Panc1 (cell line): Measurements from ENCODE around the gene CYP4B1. TPM values are rescaled to one million over a fixed set of nuclear protein-coding genes. Genes with fewer than 3 reads are reported as not detected.

Source experiments
- ATAC-seq: fragments of 200-7000 bp; cut with Tn5 transposase; 2 replicates; pipeline ENCODE4 v1.9.1; 2020; ENCODE audit warnings: mild to moderate bottlenecking, moderate library complexity
- BruUV-seq: library from RNA; stranded (reverse); fragments of 400-500 nt; replicated peaks from 2 replicates; lab custom pipeline; 2021; lab: Mats Ljungman, UMichigan
- CTCF ChIA-PET: fragments of 300-600 bp; sonication (Branson Sonifier 250); formaldehyde crosslinking; loops from one replicate; lab custom pipeline; 2022; ENCODE audit warnings: antibody characterized with exemption; lab: Charles Lee
- POLR2A ChIA-PET: fragments of 300-600 bp; sonication (Branson Sonifier 250); formaldehyde crosslinking; loops from one replicate; lab custom pipeline; 2022; ENCODE audit warnings: antibody characterized with exemption; lab: Charles Lee
- DNase-seq: peaks from one replicate; pipeline ENCODE4 v3.0.0-alpha.2; 2010; ENCODE audit warnings: low read depth, low spot score
- H3K27ac ChIP-seq: 2 replicates; pipeline ENCODE4 v1.5.1; 2011; ENCODE audit warnings: mild to moderate bottlenecking, low read length, inconsistent platforms
- H3K27me3 ChIP-seq: fragments of 200-500 bp; sonication (Bioruptor generic); 2 replicates; pipeline ENCODE4 v1.6.0; 2014; ENCODE audit warnings: low read length, inconsistent platforms; ENCODE audit not compliant: control insufficient read depth, insufficient read depth
- H3K36me3 ChIP-seq: fragments of 200-500 bp; sonication (Bioruptor generic); 2 replicates; pipeline ENCODE4 v1.5.1; 2014; ENCODE audit warnings: inconsistent platforms, mild to moderate bottlenecking, low read length, moderate library complexity; ENCODE audit not compliant: control insufficient read depth, insufficient read depth
- H3K4me1 ChIP-seq: 2 replicates; pipeline ENCODE4 v1.5.1; 2011; ENCODE audit warnings: inconsistent platforms, mild to moderate bottlenecking, low read length, moderate library complexity; ENCODE audit not compliant: control insufficient read depth, insufficient read depth
- H3K4me3 ChIP-seq, 2 experiments: 2 replicates each; pipeline ENCODE4 v1.5.1; 2011 to 2012; ENCODE audit warnings: low read depth in 2 of 2, low read length in 2 of 2, mild to moderate bottlenecking in 2 of 2, inconsistent platforms in 1 of 2, moderate library complexity in 1 of 2
- H3K9me3 ChIP-seq: fragments of 200-500 bp; sonication (Bioruptor generic); 2 replicates; pipeline ENCODE4 v1.5.1; 2014; ENCODE audit warnings: low read depth, mild to moderate bottlenecking, inconsistent platforms, low read length, moderate library complexity; ENCODE audit not compliant: control insufficient read depth, insufficient read depth
- CTCF ChIP-seq: fragments of 450-650 bp; IDR thresholded peaks from 2 replicates; pipeline ENCODE4 v1.5.1; 2017; ENCODE audit warnings: mild to moderate bottlenecking
- POLR2AphosphoS5 ChIP-seq: IDR thresholded peaks from 2 replicates; pipeline ENCODE4 v1.6.1; 2012; ENCODE audit warnings: mild to moderate bottlenecking, low read depth, low read length, moderate library complexity
- REST ChIP-seq, 2 experiments: IDR thresholded peaks; 2 replicates each; pipeline ENCODE4 v1.6.1; 2011 to 2012; ENCODE audit warnings: low read depth in 2 of 2, control low read depth in 1 of 2, low read length in 1 of 2, mild to moderate bottlenecking in 1 of 2, moderate library complexity in 1 of 2; ENCODE audit not compliant: insufficient read depth in 1 of 2
- SIN3A ChIP-seq: IDR thresholded peaks from 2 replicates; pipeline ENCODE4 v1.6.1; 2012; ENCODE audit warnings: low read depth, mild to moderate bottlenecking, low read length, moderate library complexity, borderline replicate concordance; ENCODE audit not compliant: insufficient read depth
- TCF7L2 ChIP-seq: IDR thresholded peaks from 2 replicates; pipeline ENCODE4 v1.6.1; 2011; ENCODE audit warnings: mild to moderate bottlenecking, low read depth, low read length, inconsistent platforms
- in situ Hi-C: cut with HindIII; loops from 2 replicates; pipeline ENCODE4 v1.10.0; 2016; ENCODE audit warnings: low sequenced_read_pairs, low pct_unique_long_range_greater_than_20kb
- intact Hi-C: fragments of 100-400 bp; cut with micrococcal nuclease; formaldehyde crosslinking; loops from one replicate; pipeline ENCODE4 v1.10.0; 2022; ENCODE audit not compliant: unreplicated experiment
- total RNA-seq: library from RNA; stranded (reverse); gene quantifications from one replicate; pipeline ENCODE4 v1.2.1, GENCODE V29; 2021; ENCODE audit not compliant: unreplicated experiment

Gene CYP4B1
- total RNA-seq, 1 experiment from 2014 or later: not detected

- no TSS peak for BruUV-seq
- Histone ChIP-seq H3K36me3 (no peaks in the 10 kb centered on the region), H3K27me3 (no peaks in the 10 kb centered on the region), H3K4me1 (no peaks in the 10 kb centered on the region), H3K9me3 (no peaks in the 10 kb centered on the region), H3K27ac (no peak overlapping the region), H3K4me3 (no peak overlapping the region)
- TF ChIP-seq CTCF (no peak), REST (IDR thresholded peaks at IDR 0.05; ENCODE audit: insufficient read depth in 1 of 2, low read depth in 2 of 2, low read length in 1 of 2) (no peak), POLR2AphosphoS5 (no peak), SIN3A (no peak), TCF7L2 (no peak)
- ATAC-seq: no peak
- CTCF ChIA-PET: no interaction called here
- DNase-seq: no peak
- intact Hi-C loops (no loop called here), in situ Hi-C loops (no loop called here)
- POLR2A ChIA-PET: interaction anchor here (0.6 kb wide), 1 partner anchor 205 kb away, joined by 21 read pairs; no protein-coding TSS in a partner anchor
These were observed 18.1 kb downstream of the CYP4B1 start for GRCh38 chr1:46816930-46817329.

GRCh38 chr1:46817814-46818213 lies 19.0 kb downstream of the CYP4B1 start:
- H3K36me3 ChIP-seq: no peaks in the 10 kb centered on the region
- ATAC-seq: no peak
- no peak overlapping the region for H3K27ac ChIP-seq
- H3K9me3 ChIP-seq: no peaks in the 10 kb centered on the region
- H3K4me3 ChIP-seq: no peak overlapping the region
- no peak for TF ChIP-seq REST (IDR thresholded peaks at IDR 0.05; ENCODE audit: insufficient read depth in 1 of 2, low read depth in 2 of 2, low read length in 1 of 2)
- no peak for TF ChIP-seq CTCF
- no peak for TF ChIP-seq TCF7L2
- no peak for TF ChIP-seq SIN3A
- no peak for TF ChIP-seq POLR2AphosphoS5
- intact Hi-C loops: no loop called here
- in situ Hi-C loops: no loop called here
- H3K27me3 ChIP-seq: no peaks in the 10 kb centered on the region
- ChIA-PET POLR2A (no interaction called here), CTCF (no interaction called here)
- peaks cover 1% of the 10 kb centered on the region; the same call in 1 of the 2 replicates for H3K4me1 ChIP-seq
- no TSS peak for BruUV-seq
- no peak for DNase-seq
